CD14-positive monocyte (primary cell): ENCODE measurements around the gene GABRR2. TPM values are rescaled to one million over a fixed set of nuclear protein-coding genes. Genes with fewer than 3 reads are reported as not detected.
A peak's percentile ranks its signal among the peaks of the same experiment; 100 is the strongest.

ENCODE experiments used
- DNase-seq, 3 donors: peaks; one replicate each; pipeline ENCODE4 v3.0.0-alpha.2; 2011 to 2022
- H2AFZ ChIP-seq: 2 replicates; pipeline ENCODE4 v1.6.0; 2012; ENCODE audit warnings: mild to moderate bottlenecking, low read depth, low read length, inconsistent platforms; ENCODE audit not compliant: insufficient read depth, poor library complexity, severe bottlenecking
- H3K27ac ChIP-seq, 2 donors: 1 replicate in 1 of 2; 2 replicates in 1 of 2; pipeline ENCODE4 v1.5.1; 2012 to 2013; ENCODE audit warnings: low read length in 2 of 2, control low read depth in 1 of 2, inconsistent platforms in 1 of 2, low read depth in 1 of 2, mild to moderate bottlenecking in 1 of 2
- H3K27me3 ChIP-seq, 2 donors: one replicate each; pipeline versions ENCODE4 v1.6.0 to v1.6.1; 2011 to 2013; ENCODE audit warnings: low read length in 2 of 2; ENCODE audit not compliant: control insufficient read depth in 2 of 2, insufficient read depth in 2 of 2
- H3K36me3 ChIP-seq, 2 donors: replicated peaks in 1 of 2; 1 replicate in 1 of 2; 2 replicates in 1 of 2; pipeline versions ENCODE4 v1.5.1 to v1.6.1; 2012 to 2013; ENCODE audit warnings: low read length in 2 of 2, control low read depth in 1 of 2, inconsistent platforms in 1 of 2, mild to moderate bottlenecking in 1 of 2; ENCODE audit not compliant: insufficient read depth in 2 of 2, control insufficient read depth in 1 of 2
- H3K4me1 ChIP-seq, 2 donors: 1 replicate in 1 of 2; 2 replicates in 1 of 2; pipeline versions ENCODE4 v1.5.1 to v1.6.1; 2012 to 2013; ENCODE audit warnings: low read length in 2 of 2, control low read depth in 1 of 2, inconsistent platforms in 1 of 2, mild to moderate bottlenecking in 1 of 2, moderate library complexity in 1 of 2; ENCODE audit not compliant: insufficient read depth in 2 of 2, control insufficient read depth in 1 of 2
- H3K4me2 ChIP-seq: replicated peaks from 2 replicates; pipeline ENCODE3; 2012; ENCODE audit warnings: low read length, moderate library complexity, mild to moderate bottlenecking; ENCODE audit not compliant: poor library complexity, severe bottlenecking; ENCODE audit errors: extremely low read depth
- H3K4me3 ChIP-seq, 3 experiments: fragments of 200-600 bp in 1 of 3; sonication (generic) in 1 of 3; replicated peaks in 1 of 3; 1 replicate in 2 of 3; 2 replicates in 1 of 3; pipeline ENCODE4 v1.5.1; 2011 to 2013; ENCODE audit warnings: low read length in 3 of 3, mild to moderate bottlenecking in 3 of 3, control low read depth in 2 of 3, low read depth in 2 of 3, inconsistent platforms in 1 of 3, moderate library complexity in 1 of 3
- H3K79me2 ChIP-seq: 2 replicates; pipeline ENCODE4 v1.6.0; 2012; ENCODE audit warnings: mild to moderate bottlenecking, control low read depth, inconsistent platforms, low read length, moderate library complexity; ENCODE audit not compliant: insufficient read depth
- H3K9ac ChIP-seq: 2 replicates; pipeline ENCODE4 v1.6.0; 2017; ENCODE audit warnings: low read length, mild to moderate bottlenecking; ENCODE audit not compliant: insufficient read depth, poor library complexity, severe bottlenecking
- H3K9me3 ChIP-seq, 2 donors: replicated peaks in 1 of 2; 1 replicate in 1 of 2; 2 replicates in 1 of 2; pipeline versions ENCODE4 v1.5.1 to v1.6.1; 2012 to 2013; ENCODE audit warnings: low read length in 2 of 2, control low read depth in 1 of 2; ENCODE audit not compliant: control insufficient read depth in 1 of 2, insufficient read depth in 1 of 2
- H4K20me1 ChIP-seq: 2 replicates; pipeline ENCODE4 v1.6.0; 2012; ENCODE audit warnings: mild to moderate bottlenecking, low read length, control low read depth, moderate library complexity; ENCODE audit not compliant: insufficient read depth
- H3K27ac Mint-ChIP-seq, 7 donors: one replicate each; pipeline ENCODE4 v1.8.0; 2020; ENCODE audit warnings: mild to moderate bottlenecking in 7 of 7, mixed read lengths in 7 of 7, moderate library complexity in 6 of 7, inconsistent platforms in 2 of 7
- H3K27me3 Mint-ChIP-seq, 3 donors: one replicate each; pipeline ENCODE4 v1.8.0; 2021 to 2022; ENCODE audit warnings: low read depth in 3 of 3, mild to moderate bottlenecking in 3 of 3, mixed read lengths in 3 of 3, moderate library complexity in 3 of 3, inconsistent platforms in 1 of 3
- H3K36me3 Mint-ChIP-seq, 2 donors: one replicate each; pipeline ENCODE4 v1.8.0; 2020; ENCODE audit warnings: mixed read lengths in 2 of 2, inconsistent platforms in 1 of 2, mild to moderate bottlenecking in 1 of 2
- H3K4me1 Mint-ChIP-seq: one replicate; pipeline ENCODE4 v1.8.0; 2020; ENCODE audit warnings: mild to moderate bottlenecking, mixed read lengths
- H3K4me3 Mint-ChIP-seq, 2 donors: one replicate each; pipeline ENCODE4 v1.8.0; 2020; ENCODE audit warnings: mild to moderate bottlenecking in 2 of 2, mixed read lengths in 2 of 2, moderate library complexity in 1 of 2
- H3K9me3 Mint-ChIP-seq, 7 donors: one replicate each; pipeline ENCODE4 v1.8.0; 2020 to 2022; ENCODE audit warnings: mixed read lengths in 7 of 7, mild to moderate bottlenecking in 6 of 7, moderate library complexity in 6 of 7, inconsistent platforms in 2 of 7
- WGBS: methylation state at CpG from one replicate; pipeline ENCODE4 v1.1.5; 2013; ENCODE audit warnings: missing lambda C conversion rate; ENCODE audit not compliant: insufficient coverage; 5-methylcytosine and 5-hydroxymethylcytosine counted together
- intact Hi-C, 2 donors: fragments of 100-400 bp; cut with micrococcal nuclease; formaldehyde crosslinking; loops; one replicate each; pipeline versions ENCODE4 v1.15.0 to v1.15.1; 2023
- polyA plus RNA-seq, 3 donors: library from polyadenylated mRNA; depleted of rRNA in 1 of 3; unstranded in 2 of 3; stranded (reverse) in 1 of 3; fragments of 300-500 nt in 2 of 3; fragments of >200 nt in 1 of 3; fragmentation: Illumina TruSeq in 2 of 3; gene quantifications; 1 replicate in 2 of 3; 2 replicates in 1 of 3; pipeline ENCODE4 v1.2.3, GENCODE V29; 2012 to 2021
- TF ChIP-seq, protein P1 (sequence below): fragments of 200-600 bp; IDR thresholded peaks from one replicate; pipeline ENCODE4 v1.8.0; 2022; ENCODE audit warnings: antibody characterized with exemption, mild to moderate bottlenecking

The GABRR2 gene
- polyA plus RNA-seq, 3 donors: 3.7 TPM; not detected in 2

DNA sequence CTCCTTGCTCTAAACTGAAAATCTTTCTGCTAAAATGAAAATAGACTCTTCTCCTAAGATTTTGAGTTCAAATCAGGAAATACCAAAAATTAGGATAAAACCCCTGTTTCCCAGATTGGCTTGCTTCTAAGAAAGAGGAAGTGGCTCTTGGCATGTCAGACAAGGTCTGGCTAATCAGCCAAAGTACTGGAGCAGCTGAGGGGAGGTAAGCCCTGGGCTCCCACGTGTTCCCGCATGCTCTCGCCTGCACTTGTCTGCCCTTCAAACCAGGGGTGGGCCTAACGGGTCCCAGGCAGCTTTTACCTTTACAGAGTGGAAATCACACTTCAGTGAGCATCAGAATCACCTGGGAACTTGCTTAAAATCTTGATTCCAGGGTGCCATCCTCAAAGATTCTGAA, 54.8 kb downstream of the GABRR2 start:
- 0% methylated on average over 4 of the region's 4 CpGs for WGBS

DNA sequence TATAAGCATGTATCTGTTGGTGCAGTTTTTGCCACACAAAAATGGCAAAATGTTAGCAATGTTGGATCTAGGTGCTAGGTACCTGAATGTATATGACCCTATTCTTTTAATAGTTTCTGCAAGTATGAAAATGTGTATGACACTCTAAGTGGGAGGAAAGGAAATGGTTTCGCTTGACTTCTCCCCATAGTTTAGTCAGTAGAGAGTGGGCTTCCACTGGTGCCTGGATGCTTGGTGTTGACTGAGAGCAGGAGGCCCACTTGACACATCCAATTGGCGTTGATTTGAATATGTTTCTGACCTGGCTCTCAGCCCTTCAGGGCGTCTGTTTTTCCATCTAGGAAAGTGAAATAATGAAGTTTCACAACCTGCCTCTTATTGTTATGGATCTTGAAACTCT, 56.2 kb downstream of the GABRR2 start:
- Histone ChIP-seq H2AFZ (no peak overlapping the region), H3K79me2 (no peaks in the 10 kb centered on the region), H3K27ac (no peak overlapping the region), H3K9ac (no peak overlapping the region), H3K9me3 (no peaks in the 10 kb centered on the region), H3K36me3 (no peaks in the 10 kb centered on the region), H3K4me2 (no peak overlapping the region), H4K20me1 (no peaks in the 10 kb centered on the region), H3K4me1 (peaks cover 10 to 14% of the 10 kb centered on the region in 2 donors), H3K4me3 (no peak overlapping the region), H3K27me3 (no peaks in the 10 kb centered on the region)
- no peak overlapping the region for H3K27ac Mint-ChIP-seq
- H3K36me3 Mint-ChIP-seq: no peaks in the 10 kb centered on the region
- intact Hi-C loops: no loop called here
- TF ChIP-seq, protein P1, sequence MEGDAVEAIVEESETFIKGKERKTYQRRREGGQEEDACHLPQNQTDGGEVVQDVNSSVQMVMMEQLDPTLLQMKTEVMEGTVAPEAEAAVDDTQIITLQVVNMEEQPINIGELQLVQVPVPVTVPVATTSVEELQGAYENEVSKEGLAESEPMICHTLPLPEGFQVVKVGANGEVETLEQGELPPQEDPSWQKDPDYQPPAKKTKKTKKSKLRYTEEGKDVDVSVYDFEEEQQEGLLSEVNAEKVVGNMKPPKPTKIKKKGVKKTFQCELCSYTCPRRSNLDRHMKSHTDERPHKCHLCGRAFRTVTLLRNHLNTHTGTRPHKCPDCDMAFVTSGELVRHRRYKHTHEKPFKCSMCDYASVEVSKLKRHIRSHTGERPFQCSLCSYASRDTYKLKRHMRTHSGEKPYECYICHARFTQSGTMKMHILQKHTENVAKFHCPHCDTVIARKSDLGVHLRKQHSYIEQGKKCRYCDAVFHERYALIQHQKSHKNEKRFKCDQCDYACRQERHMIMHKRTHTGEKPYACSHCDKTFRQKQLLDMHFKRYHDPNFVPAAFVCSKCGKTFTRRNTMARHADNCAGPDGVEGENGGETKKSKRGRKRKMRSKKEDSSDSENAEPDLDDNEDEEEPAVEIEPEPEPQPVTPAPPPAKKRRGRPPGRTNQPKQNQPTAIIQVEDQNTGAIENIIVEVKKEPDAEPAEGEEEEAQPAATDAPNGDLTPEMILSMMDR: no peak
- H3K9me3 Mint-ChIP-seq: peaks cover 0 to 2% (median 0%) of the 10 kb centered on the region in 7 donors
- peaks cover 15% of the 10 kb centered on the region for H3K4me1 Mint-ChIP-seq
- no peaks in the 10 kb centered on the region for H3K27me3 Mint-ChIP-seq
- WGBS: 67% methylated on average over 1 of the region's 3 CpGs
- no peak for DNase-seq
- H3K4me3 Mint-ChIP-seq: no peak overlapping the region

More for the DNA sequence above, 54.8 kb downstream of the GABRR2 start:
- no peaks in the 10 kb centered on the region for H4K20me1 ChIP-seq
- H3K27me3 ChIP-seq: no peaks in the 10 kb centered on the region
- H3K9me3 Mint-ChIP-seq: peaks cover 0 to 2% (median 0%) of the 10 kb centered on the region in 7 donors
- H3K79me2 ChIP-seq: no peaks in the 10 kb centered on the region
- no peaks in the 10 kb centered on the region for H3K36me3 ChIP-seq
- no peak overlapping the region for H3K4me3 Mint-ChIP-seq
- H3K9ac ChIP-seq: no peak overlapping the region
- H3K27ac ChIP-seq: no peak overlapping the region
- TF ChIP-seq, protein P1: no peak
- peaks cover 10% of the 10 kb centered on the region in 2 donors for H3K4me1 ChIP-seq
- H3K4me3 ChIP-seq: no peak overlapping the region
- H3K36me3 Mint-ChIP-seq: no peaks in the 10 kb centered on the region
- H3K4me2 ChIP-seq: peak overlapping the region; percentile 25
- peak overlapping the region in 2 of 7 donors; percentile 53 to 74 for H3K27ac Mint-ChIP-seq
- intact Hi-C loops: no loop called here
- H2AFZ ChIP-seq: peak overlapping the region; percentile 38
- H3K27me3 Mint-ChIP-seq: no peaks in the 10 kb centered on the region
- no peaks in the 10 kb centered on the region for H3K9me3 ChIP-seq
- DNase-seq: peak; percentile 14 to 57 (median 50)
- peaks cover 12% of the 10 kb centered on the region for H3K4me1 Mint-ChIP-seq
